GM21576 (cell line): ENCODE results near the gene EFNA3.
"Not testable (repeated sequence)": the region's sequence is repeated elsewhere in the genome, so short reads cannot be mapped to it uniquely, and the experiment has no call there.

ENCODE experiments used
- ATAC-seq: cut with Tn5 transposase; IDR thresholded peaks from one replicate; pipeline ENCODE4 v1.9.1; 2021; ENCODE audit warnings: mild to moderate bottlenecking, moderate library complexity; ENCODE audit not compliant: unreplicated experiment

Gene EFNA3

GRCh38 chr1:155108296-155108695, 29.7 kb downstream of the EFNA3 start:
- no peak for ATAC-seq

DNA sequence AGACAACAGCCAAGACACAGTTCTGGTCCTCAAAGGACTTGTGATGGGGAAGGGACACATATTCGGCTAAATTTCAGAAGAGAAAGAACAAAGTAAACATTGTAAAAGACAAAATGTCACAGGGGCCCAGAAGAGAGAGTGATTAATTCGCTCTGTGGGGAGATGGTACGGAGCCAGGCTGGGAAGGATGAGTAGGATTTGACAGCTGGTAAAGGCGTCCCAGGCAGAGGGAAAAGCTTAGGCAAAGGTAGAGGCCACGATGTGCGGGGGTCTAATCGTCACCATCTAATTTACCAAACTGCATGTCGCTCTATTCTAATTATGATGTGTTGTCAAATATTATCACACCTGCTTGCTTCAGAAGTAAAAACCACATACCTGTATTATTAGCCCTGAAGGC, 31.7 kb downstream of the EFNA3 start:
- no peak for ATAC-seq

- no peak for ATAC-seq
Measured at GRCh38 chr1:155110826-155111225, 32.2 kb downstream of the EFNA3 start.

GRCh38 chr1:155113450-155113980, 34.9 kb downstream of the EFNA3 start:
- ATAC-seq, result no peak

GRCh38 chr1:155116113-155116764, 37.6 kb downstream of the EFNA3 start:
- no peak for ATAC-seq

GRCh38 chr1:155117610-155118009, 39.0 kb downstream of the EFNA3 start:
- no peak for ATAC-seq

GRCh38 chr1:155118090-155118489, 39.5 kb downstream of the EFNA3 start:
- ATAC-seq, result not testable (repeated sequence)

DNA sequence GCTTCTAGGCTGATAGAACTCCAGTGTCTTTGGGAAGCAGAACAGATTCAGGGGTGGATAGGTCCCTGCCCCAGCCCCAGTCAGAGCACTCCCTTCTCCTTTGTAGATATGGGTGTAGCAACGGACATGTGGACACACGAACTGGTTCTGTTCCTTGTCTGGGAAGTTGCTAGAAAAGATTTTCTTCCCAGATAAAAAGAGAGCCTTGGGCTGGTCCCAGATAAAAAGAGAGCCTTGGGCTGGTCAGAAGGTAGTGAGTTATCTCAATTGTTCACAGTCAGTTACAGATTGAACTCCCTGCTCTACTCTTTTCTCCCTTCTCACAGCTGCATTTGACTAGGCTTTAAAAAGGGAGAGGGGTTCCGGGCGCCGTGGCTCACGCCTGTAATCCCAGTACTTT, 41.6 kb downstream of the EFNA3 start:
- ATAC-seq, result no peak

GRCh38 chr1:155121249-155121648, 42.6 kb downstream of the EFNA3 start:
- no peak for ATAC-seq

DNA sequence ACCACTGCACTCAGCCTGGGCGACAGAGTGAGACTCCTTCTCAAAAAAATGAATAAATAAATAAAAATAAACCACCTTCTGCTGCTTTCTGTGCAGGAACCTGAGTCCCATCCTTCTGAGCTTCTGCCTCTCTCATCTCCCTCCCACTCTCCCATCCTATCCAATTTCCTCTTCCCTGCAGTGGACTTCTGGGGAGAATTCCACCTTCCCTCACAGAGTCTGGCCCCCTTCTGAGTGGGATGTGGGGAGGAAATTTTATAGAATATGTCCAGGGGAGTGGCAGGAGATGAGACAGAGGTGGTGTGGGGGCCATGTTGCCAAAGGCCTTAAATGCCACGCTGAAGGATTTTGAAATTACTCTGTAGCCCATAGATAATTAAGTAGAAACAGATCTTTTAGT, 43.7 kb downstream of the EFNA3 start:
- no peak for ATAC-seq

DNA sequence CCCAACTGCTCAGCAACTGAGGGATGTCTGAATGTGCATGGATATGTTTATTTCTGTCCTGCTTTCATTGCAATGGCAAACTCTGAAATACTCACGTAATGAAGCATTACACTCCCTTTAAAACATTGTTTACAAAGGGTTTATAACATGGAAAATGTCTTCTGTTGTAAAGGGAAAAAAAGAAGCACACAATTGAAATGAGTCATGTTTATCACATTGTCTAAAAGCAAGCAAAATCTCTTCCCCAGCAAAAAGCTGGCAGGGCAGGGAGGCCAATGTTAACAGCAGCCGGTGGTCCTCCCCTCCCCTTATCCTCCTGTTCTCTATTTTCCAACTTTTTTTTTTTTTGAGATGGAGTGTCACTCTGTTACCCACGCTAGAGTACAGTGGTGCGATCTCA, 45.2 kb downstream of the EFNA3 start:
- no peak for ATAC-seq

GRCh38 chr1:155124503-155125463, 46.1 kb downstream of the EFNA3 start:
- no peak for ATAC-seq

DNA sequence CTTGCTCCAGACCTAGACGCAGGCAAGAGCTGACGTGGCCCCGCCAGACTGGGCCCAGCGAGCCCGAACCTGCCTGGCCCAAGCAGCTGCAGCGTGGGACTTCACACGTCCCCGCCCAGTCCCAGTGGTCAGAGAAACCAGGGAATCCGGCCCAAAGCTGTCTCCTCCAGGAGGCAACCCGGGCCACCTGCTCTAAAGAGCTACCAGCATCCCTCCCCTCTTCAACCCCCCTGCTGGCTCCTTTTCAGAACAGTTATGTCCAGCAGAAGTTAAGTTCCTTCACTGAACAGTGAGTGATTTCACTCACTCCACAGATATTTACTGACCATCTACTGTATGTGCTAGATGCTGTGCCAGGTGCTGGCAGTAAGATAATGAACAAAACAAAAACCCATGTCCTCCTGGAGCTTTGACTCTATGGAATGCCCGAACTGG, 46.9 kb downstream of the EFNA3 start:
- ATAC-seq, result no peak

DNA sequence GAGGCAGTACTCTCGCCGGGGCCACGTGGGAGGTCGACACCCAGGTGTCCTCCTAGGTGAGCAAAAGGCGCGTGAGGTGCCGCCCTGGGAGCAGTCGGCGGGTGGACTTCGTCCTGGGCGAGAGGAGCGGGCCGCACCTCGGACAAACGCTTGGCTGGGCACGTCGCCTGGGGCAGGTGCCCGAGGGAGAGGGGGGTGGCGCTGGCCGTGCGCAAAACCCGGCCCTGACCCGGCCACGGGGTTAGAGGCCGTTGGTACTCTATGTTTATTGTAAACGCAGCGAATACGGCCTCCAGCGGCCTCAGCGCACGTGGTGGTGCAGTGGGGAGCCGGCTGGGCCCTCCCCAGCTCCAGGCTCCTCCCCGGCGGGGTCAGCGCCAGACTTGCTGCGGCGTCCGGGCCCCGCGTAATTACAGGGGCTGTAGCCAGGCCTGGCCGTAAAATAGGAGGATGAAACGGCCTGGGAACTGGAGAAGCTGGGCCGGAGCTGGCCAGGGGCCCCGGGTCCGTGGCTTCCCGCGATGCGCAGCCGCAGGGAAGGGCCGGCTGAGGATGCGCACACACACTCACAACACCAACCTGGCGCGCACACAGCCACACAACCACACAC, 47.4 kb downstream of the EFNA3 start:
- no peak for ATAC-seq

DNA sequence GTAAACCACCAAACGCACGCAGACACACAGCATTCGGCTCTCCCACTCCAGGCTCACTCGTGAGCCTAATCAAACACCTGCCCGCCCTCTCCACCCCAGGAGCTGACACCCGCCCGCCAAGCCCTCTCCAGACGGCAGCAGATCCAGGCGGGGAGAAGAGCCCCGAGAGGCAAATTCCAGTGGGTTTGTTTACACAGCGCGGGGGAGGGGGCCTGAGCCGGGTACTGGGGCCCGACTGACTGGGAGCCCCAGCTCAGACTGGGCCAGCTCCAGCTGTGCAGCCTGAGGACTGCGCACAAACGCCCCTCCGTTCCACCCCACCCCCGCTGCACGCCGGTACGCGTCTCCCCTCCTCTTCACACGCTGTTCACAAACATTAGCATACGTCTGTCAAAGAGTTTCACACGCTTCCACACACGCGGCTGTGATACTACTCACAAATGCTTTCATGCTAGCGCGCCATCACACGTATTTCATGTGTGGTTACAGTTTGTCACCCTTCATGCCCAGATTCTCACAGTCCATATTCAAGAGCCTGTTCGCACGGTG, 48.0 kb downstream of the EFNA3 start:
- no peak for ATAC-seq

GRCh38 chr1:155127105-155127966, 48.7 kb downstream of the EFNA3 start, which contains the start of gene EFNA1:
Gene EFNA1 (plus strand): TSS chr1:155127876. CDS start chr1:155127978, 102 bp downstream.
- no peak for ATAC-seq

- ATAC-seq, result no peak
Measured at GRCh38 chr1:155127967-155128754, 49.5 kb downstream of the EFNA3 start.

DNA sequence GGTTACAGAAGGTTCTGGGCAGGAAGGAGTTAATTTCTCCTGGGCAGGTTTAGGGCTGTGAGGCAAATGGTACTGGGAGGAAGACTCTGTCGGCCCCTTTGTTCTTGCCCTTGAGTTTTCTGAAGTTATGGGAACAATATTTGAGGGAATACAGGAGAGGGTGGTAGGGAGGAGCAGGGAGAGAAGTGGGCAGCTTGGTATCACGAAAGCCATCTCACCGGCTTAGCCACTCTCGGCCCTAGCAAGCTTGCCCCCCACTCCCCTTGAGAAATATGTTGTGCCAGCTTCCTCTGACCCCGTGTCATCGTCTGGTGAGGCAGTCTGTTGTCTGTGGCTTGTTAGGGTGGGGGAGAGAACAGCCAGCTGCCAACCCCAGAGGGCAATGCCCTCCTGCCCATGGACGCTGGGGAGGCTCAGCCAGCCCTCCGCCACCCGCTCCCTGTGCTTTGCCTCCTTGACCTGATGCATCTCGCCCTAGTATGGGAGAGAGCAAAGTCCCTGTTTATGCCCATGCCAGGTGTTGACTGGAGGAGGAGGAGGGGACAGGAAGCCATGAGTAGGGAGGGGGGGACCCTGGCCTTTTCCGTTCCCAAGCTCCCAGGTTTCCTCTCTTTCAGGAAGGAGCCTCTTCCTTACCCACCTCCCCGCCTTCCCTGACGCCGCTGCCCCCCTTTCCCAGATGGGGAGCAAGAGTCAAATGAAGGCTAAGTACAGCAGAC, 50.3 kb downstream of the EFNA3 start:
- no peak for ATAC-seq
